Measurements from ENCODE around the gene PRMT9.
A peak's percentile ranks its signal among the peaks of the same experiment; 100 is the strongest.

The PRMT9 gene

DNA sequence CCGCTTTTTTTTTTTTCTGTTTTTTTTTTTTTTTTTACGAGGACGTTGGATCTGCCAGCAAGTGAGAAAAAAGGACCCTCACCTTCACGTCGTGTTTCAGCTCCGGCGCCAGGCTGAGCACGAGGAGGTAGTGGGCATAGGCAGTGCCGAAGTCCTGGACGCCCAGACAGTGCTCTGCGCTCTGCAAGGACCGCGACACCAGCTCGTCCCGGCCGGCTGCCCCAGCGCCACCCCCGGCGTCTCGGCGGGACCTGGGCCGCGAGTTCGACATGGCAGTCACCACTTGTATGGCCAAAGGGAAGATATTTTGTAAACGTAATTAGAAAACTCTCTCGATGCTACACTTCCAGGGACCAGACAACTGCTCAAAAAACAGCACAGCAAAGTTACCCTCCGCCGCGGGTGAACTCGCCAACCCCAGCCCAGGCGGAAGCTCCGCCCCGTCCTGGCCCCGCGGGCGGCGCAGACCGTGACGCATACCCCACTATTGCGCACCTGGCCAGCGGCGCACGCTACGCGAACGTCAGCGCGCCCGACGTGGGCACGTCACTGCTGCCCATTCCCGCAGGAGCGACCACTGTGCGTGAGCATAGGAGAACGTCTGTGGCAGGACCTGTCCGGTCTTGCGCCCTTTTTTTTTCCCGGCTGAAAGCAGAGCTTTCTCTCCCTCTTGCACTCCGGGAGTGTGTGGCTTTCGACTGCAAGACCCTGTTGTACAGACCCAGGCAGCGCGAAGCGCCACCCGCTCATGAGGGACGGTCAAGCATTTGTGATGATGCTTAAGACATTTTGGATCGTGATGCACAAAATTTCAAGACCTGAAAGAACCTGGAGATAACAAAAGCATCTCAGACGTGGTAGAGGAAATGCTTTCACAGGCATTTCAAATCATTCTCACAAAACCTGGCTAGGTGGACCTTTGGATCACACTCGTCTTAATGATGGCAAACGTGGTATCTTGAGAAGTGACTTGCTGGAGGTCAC is at the start of gene PRMT9:
Gene PRMT9 (minus strand): TSS at position 447 of the 984 bp plus-strand sequence. CDS start 176 bp downstream, at position 271.
- DNase-seq (ENCODE audit: low spot score): peak; percentile 86

DNA sequence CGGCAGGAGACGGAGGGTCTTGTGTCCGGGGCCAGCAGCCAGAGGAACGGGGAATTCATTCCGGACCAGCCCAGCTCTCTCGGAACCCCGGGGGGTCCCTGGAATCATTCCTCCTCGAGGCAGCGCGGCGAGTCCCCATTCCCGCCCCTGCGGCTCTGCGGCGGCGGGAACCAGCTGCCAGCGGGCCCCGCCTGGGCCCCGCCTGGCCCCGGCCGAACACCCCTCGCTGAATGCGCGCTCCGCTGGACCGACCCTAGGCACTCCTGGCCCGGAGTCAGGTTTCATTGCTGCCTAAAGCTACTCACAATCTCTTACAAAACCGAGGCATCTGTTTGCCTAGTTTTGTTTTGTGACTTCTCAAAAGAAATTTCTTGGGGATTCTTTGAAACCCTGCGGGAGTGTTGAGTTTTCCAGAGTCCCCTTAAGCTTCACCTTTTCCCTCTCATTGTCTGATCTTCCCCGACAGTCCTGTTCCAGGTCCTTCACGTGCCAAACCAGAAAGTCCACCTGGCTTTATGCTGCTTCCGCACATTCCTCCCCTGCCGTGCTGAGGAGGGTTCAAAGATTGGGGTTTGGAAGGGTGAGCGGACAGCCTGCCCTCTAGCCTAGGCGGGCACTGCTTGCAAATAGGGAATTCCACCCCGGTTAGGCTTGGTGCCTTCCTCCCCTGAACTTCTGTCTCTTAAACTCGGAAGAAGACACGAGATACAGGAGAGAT is 48.7 kb upstream of the PRMT9 start:
- no peak for DNase-seq (ENCODE audit: low spot score)

DNA sequence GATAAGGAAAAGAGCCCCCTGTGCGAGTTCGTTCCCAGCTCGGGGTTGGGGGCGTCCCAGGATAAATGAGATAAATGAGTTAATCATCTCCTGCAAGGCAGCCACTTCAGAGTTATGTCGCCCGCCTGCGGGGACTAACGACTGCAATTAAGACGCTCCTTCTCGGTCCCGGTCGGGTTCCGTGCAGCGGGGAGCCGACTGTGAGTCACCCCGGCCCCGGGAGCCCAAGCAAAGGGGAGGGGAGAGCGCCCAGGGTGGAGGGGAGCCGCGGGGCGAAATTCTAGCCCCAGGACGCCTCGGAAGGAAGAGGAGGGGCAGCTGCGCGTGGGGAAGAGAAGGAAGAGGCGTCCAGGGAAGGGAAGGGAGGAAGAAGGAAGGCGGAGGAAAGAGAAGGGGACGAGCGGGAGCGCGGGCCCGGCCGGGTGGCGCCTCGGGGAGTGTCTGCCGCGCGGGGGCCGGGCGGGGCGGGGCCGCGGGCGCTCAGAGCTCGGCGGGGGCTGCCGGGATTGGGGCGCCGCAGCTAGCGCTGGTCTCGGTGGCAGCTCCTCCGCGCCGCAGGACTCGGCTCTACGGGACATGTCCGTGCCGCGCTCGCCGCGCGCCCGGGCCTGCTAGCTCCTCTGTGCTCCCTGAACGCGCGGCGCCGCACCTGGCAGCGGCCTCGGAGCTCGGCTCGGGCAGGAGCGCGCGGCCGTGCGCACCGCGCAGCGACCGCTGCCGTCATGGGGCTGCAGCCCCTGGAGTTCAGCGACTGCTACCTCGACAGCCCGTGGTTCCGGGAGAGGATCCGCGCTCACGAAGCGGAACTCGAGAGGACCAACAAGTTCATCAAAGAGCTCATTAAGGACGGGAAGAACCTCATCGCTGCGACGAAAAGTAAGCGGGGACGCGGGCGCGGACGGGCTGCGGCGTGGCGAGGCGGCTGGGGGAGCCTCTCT is 47.9 kb upstream of the PRMT9 start, which contains the start of gene ARHGAP10:
Gene ARHGAP10 (plus strand): TSS at position 509 of the 938 bp plus-strand sequence. CDS start 214 bp downstream, at position 723.
- DNase-seq (ENCODE audit: low spot score): peak; percentile 42

DNA sequence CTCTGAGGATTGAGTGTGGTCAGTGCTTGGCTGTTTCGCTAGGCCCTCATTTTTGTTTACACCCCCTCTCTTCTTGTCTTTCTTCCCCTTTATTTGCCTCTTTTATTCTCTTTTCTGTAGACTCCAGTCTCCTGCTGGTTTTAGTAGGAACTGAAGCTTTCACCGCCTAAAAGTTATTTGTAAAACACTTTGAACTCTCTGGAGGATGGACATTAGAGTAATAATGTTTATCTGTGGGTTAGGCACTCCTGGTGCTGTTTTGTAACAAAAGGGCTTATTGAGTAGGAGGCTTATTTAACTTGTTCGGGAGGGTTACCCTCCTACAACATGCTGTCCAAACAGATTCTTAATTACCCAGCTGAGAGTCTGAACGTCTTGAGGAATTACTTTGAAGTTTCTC is 46.4 kb upstream of the PRMT9 start:
- DNase-seq (ENCODE audit: low spot score): no peak

- no peak for DNase-seq (ENCODE audit: low spot score)
These were observed 43.6 kb upstream of the PRMT9 start for GRCh38 chr4:147727476-147728028.

GRCh38 chr4:147725673-147726072 is 41.7 kb upstream of the PRMT9 start:
- no peak for DNase-seq (ENCODE audit: low spot score)

GRCh38 chr4:147724468-147725201 is 40.7 kb upstream of the PRMT9 start:
- DNase-seq (ENCODE audit: low spot score): no peak

DNA sequence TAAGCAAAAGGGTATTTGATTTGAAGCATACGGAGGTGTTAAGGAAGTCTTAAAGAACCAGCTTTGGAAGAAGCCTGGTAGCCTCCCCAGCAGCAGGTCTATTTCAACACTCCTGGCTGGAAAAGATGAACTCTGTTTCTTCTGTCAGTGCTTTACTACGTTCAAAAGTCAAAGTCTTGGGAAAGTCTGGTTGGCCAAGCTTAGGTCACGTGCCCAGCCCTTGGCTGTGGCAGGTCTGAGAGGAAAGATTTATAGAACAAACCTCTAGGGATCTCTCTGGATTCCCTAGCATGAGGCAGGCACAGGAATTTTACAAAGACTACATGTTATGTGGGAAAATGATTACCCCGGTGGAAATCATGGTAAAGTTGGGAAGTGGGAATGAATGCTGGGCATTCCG is 39.4 kb upstream of the PRMT9 start:
- no peak for DNase-seq (ENCODE audit: low spot score)

- no peak for DNase-seq (ENCODE audit: low spot score)
These were observed 33.9 kb upstream of the PRMT9 start for GRCh38 chr4:147717878-147718277.

GRCh38 chr4:147714575-147715401 is 30.8 kb upstream of the PRMT9 start:
- DNase-seq (ENCODE audit: low spot score): peak; percentile 78

DNA sequence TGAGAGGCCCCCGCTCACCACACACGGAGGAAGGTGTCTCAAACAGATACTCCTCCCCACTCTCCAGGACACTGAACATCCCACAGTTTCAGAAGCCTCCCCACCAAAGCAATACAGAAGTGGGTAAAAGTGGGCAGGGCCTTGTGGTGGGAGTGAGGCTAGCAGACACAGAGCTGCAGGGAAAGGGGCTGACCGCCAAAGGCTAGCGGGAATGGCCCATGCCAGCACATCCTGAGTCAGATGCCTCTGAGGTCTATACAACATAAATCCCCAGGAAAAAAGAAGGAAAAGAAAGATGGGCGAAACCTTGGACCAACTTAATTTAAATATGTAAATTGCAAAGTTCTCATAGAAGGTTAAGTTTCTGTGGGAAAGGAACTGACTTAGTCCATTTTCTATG is 26.0 kb upstream of the PRMT9 start:
- no peak for DNase-seq (ENCODE audit: low spot score)

GRCh38 chr4:147707892-147708672 is 24.1 kb upstream of the PRMT9 start:
- peak; percentile 51 for DNase-seq (ENCODE audit: low spot score)

DNA sequence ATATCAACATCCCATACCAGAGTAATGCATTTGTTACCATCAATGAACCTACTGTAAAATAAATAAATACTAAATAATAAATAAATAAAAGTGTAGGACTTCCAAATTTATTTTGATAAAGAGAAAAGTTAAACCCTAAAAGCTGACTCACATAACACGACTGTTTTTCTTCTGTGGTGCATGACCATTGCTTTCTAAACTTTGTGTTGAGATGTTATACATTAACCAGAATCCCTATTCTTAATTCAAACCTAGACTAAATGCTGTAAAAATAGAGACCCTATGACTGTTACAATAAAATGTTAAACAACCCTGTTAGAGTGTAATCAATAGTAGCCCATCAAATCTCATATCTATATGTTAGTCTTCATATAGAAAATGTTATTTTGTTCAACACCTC is 20.9 kb upstream of the PRMT9 start:
- DNase-seq (ENCODE audit: low spot score): no peak

GRCh38 chr4:147696866-147697265 is 12.9 kb upstream of the PRMT9 start:
- DNase-seq (ENCODE audit: low spot score): no peak

DNA sequence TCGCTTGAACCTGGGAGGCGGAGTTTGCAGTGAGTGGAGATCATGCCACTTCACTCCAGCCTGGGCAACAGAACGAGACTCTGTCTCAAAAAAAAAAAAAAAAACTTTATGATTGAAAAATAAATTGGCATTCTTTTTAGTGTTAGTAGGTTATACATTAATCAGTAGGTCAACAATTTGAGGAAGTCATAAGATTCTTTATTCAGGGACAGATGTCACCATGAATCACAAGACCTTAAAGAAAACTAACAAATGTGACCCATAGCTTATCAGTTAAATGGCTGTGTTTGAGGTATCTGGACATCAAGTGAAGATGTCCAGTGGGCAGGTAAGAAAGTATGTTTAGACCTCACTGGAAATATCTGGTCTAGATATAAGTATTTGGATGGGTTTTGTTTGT is 9.3 kb upstream of the PRMT9 start:
- no peak for DNase-seq (ENCODE audit: low spot score)

GRCh38 chr4:147691820-147692219 is 7.9 kb upstream of the PRMT9 start:
- DNase-seq (ENCODE audit: low spot score): no peak

DNA sequence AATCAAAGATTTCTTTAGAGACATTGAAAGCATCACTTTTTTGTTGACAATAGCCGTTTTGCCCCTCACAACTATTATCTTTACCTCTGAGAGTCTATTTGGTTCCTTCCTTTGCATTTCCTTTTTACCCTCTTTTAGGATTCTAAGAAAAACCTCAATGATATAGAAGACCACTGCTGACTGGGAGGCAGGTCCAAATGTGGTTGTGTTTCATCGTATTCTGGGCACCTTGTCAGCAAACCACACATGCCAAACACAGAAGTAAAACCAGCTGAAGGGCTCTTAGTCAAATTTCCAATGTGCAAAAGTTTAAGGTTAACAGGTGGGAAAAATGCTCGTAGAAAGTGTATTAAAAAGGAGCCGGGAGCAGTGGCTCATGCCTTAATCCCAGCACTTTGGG is 5.1 kb upstream of the PRMT9 start:
- no peak for DNase-seq (ENCODE audit: low spot score)

GRCh38 chr4:147683188-147683591 is 773 bp downstream of the PRMT9 start:
- DNase-seq (ENCODE audit: low spot score): peak; percentile 36

- DNase-seq (ENCODE audit: low spot score): peak; percentile 4
These were observed 1.2 kb downstream of the PRMT9 start for GRCh38 chr4:147682755-147683154.
